ENCODE measurements around the gene SNRPD2.

The SNRPD2 gene

DNA sequence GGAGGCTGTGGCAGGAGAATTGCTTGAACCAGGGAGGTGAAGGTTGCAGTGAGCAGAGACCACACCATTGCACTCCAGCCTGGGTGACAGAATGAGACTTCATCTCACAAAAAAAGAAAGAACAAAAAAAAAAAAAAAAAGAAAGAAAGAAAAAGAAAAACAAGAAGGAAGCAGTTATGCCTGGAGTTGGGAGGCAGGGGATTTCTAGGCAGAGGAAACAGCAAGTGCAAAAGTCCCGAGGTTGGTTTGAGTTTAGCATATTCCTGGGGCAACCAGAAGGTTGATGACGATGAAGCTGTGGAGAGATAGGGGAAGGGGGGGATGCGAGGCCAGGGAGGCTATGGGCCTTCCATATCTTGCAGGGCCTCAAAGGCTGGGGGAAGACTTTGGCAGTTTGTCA is 41.0 kb downstream of the SNRPD2 start:
- no CpG with 5 or more reads among the region's 3 CpGs for WGBS, 2 donors (ENCODE audit: extremely low coverage in 2 of 2, insufficient read length in 2 of 2, insufficient replicate concordance in 1 of 2)
- H3K9me3 ChIP-seq (replicated peaks in 1 of 2; ENCODE audit: control insufficient read depth in 2 of 2, insufficient read depth in 1 of 2, low read depth in 1 of 2, low read length in 2 of 2) = peaks cover 0 to 3% of the 10 kb centered on the region in 2 donors
- no peak overlapping the region for H3K4me3 ChIP-seq (ENCODE audit: low read length in 2 of 2)
- H2BK120ac ChIP-seq (ENCODE audit: low read depth, low read length) = no peak overlapping the region
- H4K8ac ChIP-seq (ENCODE audit: low read depth, low read length) = no peak overlapping the region
- peaks cover 0 to 2% of the 10 kb centered on the region in 2 donors for H3K4me1 ChIP-seq (ENCODE audit: control insufficient read depth in 2 of 2, insufficient read depth in 1 of 2, low read depth in 1 of 2, low read length in 2 of 2)
- no peak overlapping the region for H2BK12ac ChIP-seq (ENCODE audit: low read length)
- DNase-seq (ENCODE audit: low spot score) = no peak
- H2BK5ac ChIP-seq (ENCODE audit: low read length) = no peak overlapping the region
- H3K23ac ChIP-seq (ENCODE audit: low read depth, low read length, poor library complexity) = no peak overlapping the region
- H2AK5ac ChIP-seq (ENCODE audit: low read depth, low read length) = no peak overlapping the region
- no peak overlapping the region for H2BK15ac ChIP-seq (ENCODE audit: low read length)
- no peak overlapping the region for H2AFZ ChIP-seq (ENCODE audit: low read length)
- no peaks in the 10 kb centered on the region for H3K36me3 ChIP-seq (replicated peaks in 1 of 2; ENCODE audit: control insufficient read depth in 2 of 2, insufficient read depth in 2 of 2, low read length in 2 of 2)
- no peak overlapping the region for H3K9ac ChIP-seq (ENCODE audit: low read depth, low read length, poor library complexity)
- no peak overlapping the region for H3K4ac ChIP-seq (ENCODE audit: low read length)
- no peaks in the 10 kb centered on the region for H3K27me3 ChIP-seq (ENCODE audit: control insufficient read depth in 3 of 3, insufficient read depth in 3 of 3, low read depth in 1 of 3, low read length in 3 of 3)
- no peak overlapping the region for H3K4me2 ChIP-seq (ENCODE audit: insufficient read depth, low read length, poor library complexity, severe bottlenecking)
- H3K14ac ChIP-seq (ENCODE audit: low read length) = no peak overlapping the region
- H3K18ac ChIP-seq (ENCODE audit: low read length) = no peak overlapping the region
- no peaks in the 10 kb centered on the region for H3K79me1 ChIP-seq (ENCODE audit: low read depth, low read length)
- H3K27ac ChIP-seq (replicated peaks; ENCODE audit: low read length) = no peak overlapping the region
- no peak overlapping the region for H4K91ac ChIP-seq (ENCODE audit: low read depth, low read length, poor library complexity)

DNA sequence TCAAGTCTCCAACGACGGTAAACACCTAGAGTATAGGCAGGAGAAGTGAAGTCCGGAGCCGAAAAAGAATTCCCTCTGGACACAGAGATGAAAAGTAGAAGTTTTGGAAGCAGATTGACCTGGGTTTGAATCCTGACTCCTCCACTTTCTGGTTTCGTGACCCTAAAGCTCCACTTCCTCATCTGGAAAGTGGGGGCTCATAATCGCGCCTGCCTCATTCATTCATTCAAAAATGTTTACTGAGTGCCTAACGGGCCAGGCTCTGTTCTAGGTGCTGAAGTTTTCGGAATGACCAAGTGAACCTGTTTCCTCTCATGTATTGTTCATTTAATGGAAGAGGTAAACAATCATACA is 45.4 kb downstream of the SNRPD2 start:
- H3K27me3 ChIP-seq (ENCODE audit: control insufficient read depth in 3 of 3, insufficient read depth in 3 of 3, low read depth in 1 of 3, low read length in 3 of 3) = peaks cover 0 to 19% (median 6%) of the 10 kb centered on the region in 3 experiments
- DNase-seq (ENCODE audit: low spot score) = no peak
- H2BK5ac ChIP-seq (ENCODE audit: low read length) = no peak overlapping the region
- H4K8ac ChIP-seq (ENCODE audit: low read depth, low read length) = no peak overlapping the region
- no peak overlapping the region for H3K9ac ChIP-seq (ENCODE audit: low read depth, low read length, poor library complexity)
- H2AK5ac ChIP-seq (ENCODE audit: low read depth, low read length) = no peak overlapping the region
- H3K27ac ChIP-seq (replicated peaks; ENCODE audit: low read length) = no peak overlapping the region
- peak overlapping the region; percentile 83 for H2AFZ ChIP-seq (ENCODE audit: low read length)
- no peak overlapping the region for H3K23ac ChIP-seq (ENCODE audit: low read depth, low read length, poor library complexity)
- peak overlapping the region; percentile 57 for H3K4me2 ChIP-seq (ENCODE audit: insufficient read depth, low read length, poor library complexity, severe bottlenecking)
- H2BK15ac ChIP-seq (ENCODE audit: low read length) = no peak overlapping the region
- no peak overlapping the region for H4K91ac ChIP-seq (ENCODE audit: low read depth, low read length, poor library complexity)
- H3K4me3 ChIP-seq (ENCODE audit: low read length in 2 of 2) = no peak overlapping the region
- H3K14ac ChIP-seq (ENCODE audit: low read length) = no peak overlapping the region
- no CpG with 5 or more reads among the region's 9 CpGs for WGBS, 2 donors (ENCODE audit: extremely low coverage in 2 of 2, insufficient read length in 2 of 2, insufficient replicate concordance in 1 of 2)
- no peak overlapping the region for H2BK120ac ChIP-seq (ENCODE audit: low read depth, low read length)
- H3K9me3 ChIP-seq (replicated peaks in 1 of 2; ENCODE audit: control insufficient read depth in 2 of 2, insufficient read depth in 1 of 2, low read depth in 1 of 2, low read length in 2 of 2) = no peaks in the 10 kb centered on the region
- H3K18ac ChIP-seq (ENCODE audit: low read length) = no peak overlapping the region
- no peaks in the 10 kb centered on the region for H3K36me3 ChIP-seq (replicated peaks in 1 of 2; ENCODE audit: control insufficient read depth in 2 of 2, insufficient read depth in 2 of 2, low read length in 2 of 2)
- no peak overlapping the region for H3K4ac ChIP-seq (ENCODE audit: low read length)
- H2BK12ac ChIP-seq (ENCODE audit: low read length) = no peak overlapping the region
- H3K4me1 ChIP-seq (ENCODE audit: control insufficient read depth in 2 of 2, insufficient read depth in 1 of 2, low read depth in 1 of 2, low read length in 2 of 2) = peaks cover 7 to 15% of the 10 kb centered on the region in 2 donors
- no peaks in the 10 kb centered on the region for H3K79me1 ChIP-seq (ENCODE audit: low read depth, low read length)

DNA sequence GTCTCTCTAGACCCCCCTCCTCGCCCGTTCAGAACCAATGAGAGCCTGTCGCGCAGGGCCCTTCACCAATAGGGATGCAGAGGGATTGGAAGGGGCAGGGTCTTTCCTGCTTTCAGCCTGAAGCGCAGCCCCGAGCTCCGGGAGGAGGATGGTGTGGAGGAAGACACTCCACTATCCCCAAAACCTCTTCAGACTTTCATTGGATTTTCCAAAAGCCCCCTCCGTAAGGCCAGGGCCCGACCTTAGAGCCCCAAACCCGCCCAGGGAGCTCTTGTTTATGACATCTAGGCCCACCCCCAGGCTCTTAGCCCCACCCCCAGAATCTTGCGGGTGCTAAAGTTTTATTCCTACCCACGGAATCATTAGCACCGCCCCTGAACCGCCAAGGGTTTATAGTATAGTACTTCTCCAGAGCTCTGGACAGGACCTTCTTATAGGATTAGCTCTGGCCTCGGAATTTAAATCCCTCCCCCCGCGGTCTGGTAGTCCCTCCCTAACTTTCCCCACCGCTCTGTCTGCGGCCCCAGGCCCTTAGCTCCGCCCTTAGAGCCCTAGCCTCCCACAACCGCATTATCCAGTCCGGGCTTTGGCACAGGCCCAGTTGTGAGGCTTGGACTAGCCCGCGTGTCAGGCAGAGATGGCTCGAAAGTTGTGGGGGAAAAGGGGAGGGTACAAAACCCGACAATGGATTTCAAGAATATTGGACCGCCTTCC is 46.0 kb downstream of the SNRPD2 start:
- peak overlapping the region; percentile 83 for H2AFZ ChIP-seq (ENCODE audit: low read length)
- H3K4me2 ChIP-seq (ENCODE audit: insufficient read depth, low read length, poor library complexity, severe bottlenecking) = peak overlapping the region; percentile 57
- no peak overlapping the region for H2BK15ac ChIP-seq (ENCODE audit: low read length)
- H3K27ac ChIP-seq (replicated peaks; ENCODE audit: low read length) = no peak overlapping the region
- H3K4me3 ChIP-seq (ENCODE audit: low read length in 2 of 2) = peak overlapping the region; percentile 25 to 34
- H2BK120ac ChIP-seq (ENCODE audit: low read depth, low read length) = no peak overlapping the region
- no peaks in the 10 kb centered on the region for H3K36me3 ChIP-seq (replicated peaks in 1 of 2; ENCODE audit: control insufficient read depth in 2 of 2, insufficient read depth in 2 of 2, low read length in 2 of 2)
- peak overlapping the region; percentile 10 for H2BK12ac ChIP-seq (ENCODE audit: low read length)
- H3K18ac ChIP-seq (ENCODE audit: low read length) = no peak overlapping the region
- H3K4me1 ChIP-seq (ENCODE audit: control insufficient read depth in 2 of 2, insufficient read depth in 1 of 2, low read depth in 1 of 2, low read length in 2 of 2) = peaks cover 7 to 19% of the 10 kb centered on the region in 2 donors
- H4K91ac ChIP-seq (ENCODE audit: low read depth, low read length, poor library complexity) = no peak overlapping the region
- H3K23ac ChIP-seq (ENCODE audit: low read depth, low read length, poor library complexity) = no peak overlapping the region
- WGBS, 2 donors (ENCODE audit: extremely low coverage in 2 of 2, insufficient read length in 2 of 2, insufficient replicate concordance in 1 of 2) = no CpG with 5 or more reads among the region's 27 CpGs
- H2BK5ac ChIP-seq (ENCODE audit: low read length) = no peak overlapping the region
- H3K9me3 ChIP-seq (replicated peaks in 1 of 2; ENCODE audit: control insufficient read depth in 2 of 2, insufficient read depth in 1 of 2, low read depth in 1 of 2, low read length in 2 of 2) = no peaks in the 10 kb centered on the region
- peaks cover 0 to 19% (median 6%) of the 10 kb centered on the region in 3 experiments for H3K27me3 ChIP-seq (ENCODE audit: control insufficient read depth in 3 of 3, insufficient read depth in 3 of 3, low read depth in 1 of 3, low read length in 3 of 3)
- DNase-seq (ENCODE audit: low spot score) = no peak
- H4K8ac ChIP-seq (ENCODE audit: low read depth, low read length) = no peak overlapping the region
- no peak overlapping the region for H3K4ac ChIP-seq (ENCODE audit: low read length)
- no peak overlapping the region for H3K14ac ChIP-seq (ENCODE audit: low read length)
- H3K79me1 ChIP-seq (ENCODE audit: low read depth, low read length) = no peaks in the 10 kb centered on the region
- H2AK5ac ChIP-seq (ENCODE audit: low read depth, low read length) = no peak overlapping the region
- H3K9ac ChIP-seq (ENCODE audit: low read depth, low read length, poor library complexity) = no peak overlapping the region

DNA sequence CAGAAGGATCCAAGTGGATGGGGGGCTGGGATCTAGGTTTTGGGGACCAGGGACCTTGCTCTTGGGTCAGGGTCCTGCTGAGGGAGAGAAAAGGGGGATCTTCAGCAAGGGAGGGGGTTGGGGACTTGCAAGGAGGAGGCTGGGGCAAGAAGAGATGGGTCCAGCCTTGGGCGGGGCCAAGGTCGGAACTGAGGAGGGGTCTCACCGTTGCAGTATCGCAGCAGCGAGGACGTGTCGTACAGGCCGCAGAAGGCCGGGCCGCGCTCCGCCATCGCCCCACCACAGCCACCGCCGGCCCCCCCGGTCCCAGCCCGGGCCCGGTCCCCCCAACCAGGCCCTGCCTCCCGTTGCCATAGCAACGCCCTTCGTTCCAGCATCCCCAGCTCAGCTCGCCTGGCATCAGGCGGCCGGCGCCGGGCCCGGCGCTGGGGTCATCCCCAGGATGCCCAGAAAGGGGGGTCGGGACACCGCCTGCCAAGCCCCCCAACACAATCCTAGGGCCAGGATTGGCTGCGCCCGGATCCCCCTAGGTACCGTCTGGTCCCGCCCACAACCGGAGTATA is 46.6 kb downstream of the SNRPD2 start:
- H2BK12ac ChIP-seq (ENCODE audit: low read length) = peak overlapping the region; percentile 59
- no peak overlapping the region for H2BK120ac ChIP-seq (ENCODE audit: low read depth, low read length)
- no peaks in the 10 kb centered on the region for H3K36me3 ChIP-seq (replicated peaks in 1 of 2; ENCODE audit: control insufficient read depth in 2 of 2, insufficient read depth in 2 of 2, low read length in 2 of 2)
- H3K4me3 ChIP-seq (ENCODE audit: low read length in 2 of 2) = peak overlapping the region; percentile 34 to 69
- H2AFZ ChIP-seq (ENCODE audit: low read length) = peak overlapping the region; percentile 83
- H3K9ac ChIP-seq (ENCODE audit: low read depth, low read length, poor library complexity) = no peak overlapping the region
- peaks cover 0 to 19% (median 8%) of the 10 kb centered on the region in 3 experiments for H3K27me3 ChIP-seq (ENCODE audit: control insufficient read depth in 3 of 3, insufficient read depth in 3 of 3, low read depth in 1 of 3, low read length in 3 of 3)
- peak overlapping the region; percentile 17 for H3K18ac ChIP-seq (ENCODE audit: low read length)
- peak overlapping the region; percentile 57 for H3K4me2 ChIP-seq (ENCODE audit: insufficient read depth, low read length, poor library complexity, severe bottlenecking)
- H3K9me3 ChIP-seq (replicated peaks in 1 of 2; ENCODE audit: control insufficient read depth in 2 of 2, insufficient read depth in 1 of 2, low read depth in 1 of 2, low read length in 2 of 2) = no peaks in the 10 kb centered on the region
- no peak overlapping the region for H3K4ac ChIP-seq (ENCODE audit: low read length)
- H2BK15ac ChIP-seq (ENCODE audit: low read length) = peak overlapping the region; percentile 54
- H3K23ac ChIP-seq (ENCODE audit: low read depth, low read length, poor library complexity) = peak overlapping the region; percentile 31
- H3K14ac ChIP-seq (ENCODE audit: low read length) = no peak overlapping the region
- H2AK5ac ChIP-seq (ENCODE audit: low read depth, low read length) = peak overlapping the region; percentile 94
- H3K27ac ChIP-seq (replicated peaks; ENCODE audit: low read length) = no peak overlapping the region
- H4K8ac ChIP-seq (ENCODE audit: low read depth, low read length) = no peak overlapping the region
- peaks cover 7 to 20% of the 10 kb centered on the region in 2 donors for H3K4me1 ChIP-seq (ENCODE audit: control insufficient read depth in 2 of 2, insufficient read depth in 1 of 2, low read depth in 1 of 2, low read length in 2 of 2)
- WGBS, 2 donors (ENCODE audit: extremely low coverage in 2 of 2, insufficient read length in 2 of 2, insufficient replicate concordance in 1 of 2) = no CpG with 5 or more reads among the region's 35 CpGs
- no peaks in the 10 kb centered on the region for H3K79me1 ChIP-seq (ENCODE audit: low read depth, low read length)
- H4K91ac ChIP-seq (ENCODE audit: low read depth, low read length, poor library complexity) = no peak overlapping the region
- H2BK5ac ChIP-seq (ENCODE audit: low read length) = no peak overlapping the region
- no peak for DNase-seq (ENCODE audit: low spot score)
